Testis (tissue), 2 donors: Measurements from ENCODE around the gene SLC8B1.

Experiments
- CTCF ChIP-seq, 3 experiments: fragments of 450-650 bp in 2 of 3; fragments of 200-600 bp in 1 of 3; sonication (generic) in 1 of 3; IDR thresholded peaks; one replicate each; pipeline ENCODE4 v1.5.1; 2016 to 2019; ENCODE audit warnings: antibody characterized with exemption in 3 of 3, mild to moderate bottlenecking in 2 of 3, moderate library complexity in 1 of 3
- POLR2A ChIP-seq: fragments of 450-650 bp; IDR thresholded peaks from one replicate; pipeline ENCODE4 v1.6.1; 2017; ENCODE audit warnings: antibody characterized with exemption, mild to moderate bottlenecking, moderate library complexity

- TF ChIP-seq CTCF (IDR thresholded peaks at IDR 0.05) (no peak), POLR2A (no peak)
Observed at GRCh38 chr12:113378291-113378690, 43.4 kb upstream of the SLC8B1 start.
